Thoracic aorta endothelial cell (primary cell): ENCODE results near the gene SPPL2B. TPM values are rescaled to one million over a fixed set of nuclear protein-coding genes. Genes with fewer than 3 reads are reported as not detected.

Experiments used
- total RNA-seq: library from RNA; depleted of rRNA; stranded (reverse); fragments of >200 nt; gene quantifications from 2 replicates; pipeline ENCODE4 v1.2.3, GENCODE V29; 2012

SPPL2B gene, protein sequence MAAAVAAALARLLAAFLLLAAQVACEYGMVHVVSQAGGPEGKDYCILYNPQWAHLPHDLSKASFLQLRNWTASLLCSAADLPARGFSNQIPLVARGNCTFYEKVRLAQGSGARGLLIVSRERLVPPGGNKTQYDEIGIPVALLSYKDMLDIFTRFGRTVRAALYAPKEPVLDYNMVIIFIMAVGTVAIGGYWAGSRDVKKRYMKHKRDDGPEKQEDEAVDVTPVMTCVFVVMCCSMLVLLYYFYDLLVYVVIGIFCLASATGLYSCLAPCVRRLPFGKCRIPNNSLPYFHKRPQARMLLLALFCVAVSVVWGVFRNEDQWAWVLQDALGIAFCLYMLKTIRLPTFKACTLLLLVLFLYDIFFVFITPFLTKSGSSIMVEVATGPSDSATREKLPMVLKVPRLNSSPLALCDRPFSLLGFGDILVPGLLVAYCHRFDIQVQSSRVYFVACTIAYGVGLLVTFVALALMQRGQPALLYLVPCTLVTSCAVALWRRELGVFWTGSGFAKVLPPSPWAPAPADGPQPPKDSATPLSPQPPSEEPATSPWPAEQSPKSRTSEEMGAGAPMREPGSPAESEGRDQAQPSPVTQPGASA
- total RNA-seq = 26.1 and 30.3 TPM in 2 replicates

DNA sequence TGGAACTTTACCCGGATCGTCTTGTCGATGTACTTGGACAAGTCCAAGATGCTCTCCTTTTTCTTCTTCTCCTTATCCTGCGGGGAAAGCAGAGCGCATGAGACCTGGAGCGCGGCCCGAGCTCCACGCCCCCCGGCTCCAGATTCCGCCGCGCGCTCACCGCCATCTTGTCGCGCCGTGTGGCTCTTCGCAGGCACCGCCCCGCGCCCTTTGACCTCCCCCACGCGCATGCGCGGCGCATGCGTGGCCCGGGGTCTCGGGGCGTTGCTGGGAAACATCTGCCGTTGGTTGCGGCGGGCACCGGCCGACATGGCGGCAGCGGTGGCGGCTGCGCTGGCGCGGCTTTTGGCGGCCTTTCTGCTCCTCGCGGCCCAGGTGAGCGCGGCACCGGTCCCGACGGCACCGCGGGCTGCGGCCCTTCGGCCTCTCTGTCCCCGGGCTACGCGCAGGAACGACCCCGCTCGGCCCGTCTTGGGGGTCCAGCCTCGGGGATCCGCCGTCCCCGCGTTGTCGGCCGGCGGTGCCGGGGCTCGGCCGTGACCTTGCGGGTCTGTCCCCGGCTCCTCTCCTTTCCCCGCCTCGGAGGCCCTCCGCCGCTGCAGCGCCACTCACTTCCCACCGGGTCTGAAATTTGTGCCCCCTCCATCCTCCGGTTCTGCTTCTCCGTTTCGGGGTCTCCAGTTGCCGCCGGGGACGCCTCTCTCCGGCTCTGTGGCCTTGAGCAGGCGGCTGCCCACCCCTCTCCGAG is at the start of gene SPPL2B, which contains the start of gene LSM7:
Gene SPPL2B, plus strand, starts transcription at position 284 of the 748 bp plus-strand sequence. Its CDS starts 26 bp downstream, at position 310.
Gene LSM7, minus strand, starts transcription at position 186 of the 748 bp plus-strand sequence. Its CDS starts 20 bp downstream, at position 166.

DNA sequence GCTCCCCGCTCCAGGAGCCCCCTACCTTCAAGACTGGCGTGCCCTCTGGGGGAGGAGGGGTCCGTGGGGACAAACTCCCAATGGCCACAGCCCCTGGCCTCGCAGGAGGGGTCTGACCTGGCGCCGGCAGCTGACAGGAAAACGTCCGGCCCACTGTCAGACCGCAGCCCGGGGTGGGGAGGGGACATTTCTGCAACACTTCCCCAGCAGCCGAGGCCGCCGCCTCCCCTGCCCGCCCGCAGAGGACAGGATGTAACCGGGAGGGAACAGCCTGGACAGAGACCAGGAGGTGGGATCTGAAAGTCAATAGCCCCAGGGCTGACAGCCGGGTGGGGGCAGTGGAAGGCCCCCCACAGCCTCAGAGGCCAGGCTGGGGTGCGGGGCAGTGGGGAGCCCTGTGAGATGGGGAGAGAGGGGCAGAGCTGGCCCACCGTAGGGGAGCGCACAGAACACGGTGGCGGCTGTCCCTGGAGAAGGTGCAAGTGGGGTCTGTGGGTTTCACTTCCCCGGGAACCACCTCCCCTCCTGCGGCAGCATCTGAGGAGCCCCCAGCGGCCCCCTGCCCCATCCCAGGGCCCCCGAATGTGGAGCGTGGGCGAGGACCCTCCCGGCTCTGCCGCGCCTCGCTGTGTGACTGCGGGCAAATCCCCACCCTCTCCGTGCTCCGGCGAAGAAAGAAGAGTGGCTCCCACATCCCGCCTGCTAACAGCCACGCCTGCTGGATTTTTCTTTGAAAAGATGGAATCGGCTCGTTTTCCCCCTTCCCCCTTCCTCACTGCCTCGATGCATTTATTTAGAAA is 46.2 kb upstream of the SPPL2B start, which contains the start of gene PEAK3:
Gene PEAK3, minus strand, starts transcription at position 114 of the 800 bp plus-strand sequence. CDS start 1,244 bp downstream, outside the sequence.

DNA sequence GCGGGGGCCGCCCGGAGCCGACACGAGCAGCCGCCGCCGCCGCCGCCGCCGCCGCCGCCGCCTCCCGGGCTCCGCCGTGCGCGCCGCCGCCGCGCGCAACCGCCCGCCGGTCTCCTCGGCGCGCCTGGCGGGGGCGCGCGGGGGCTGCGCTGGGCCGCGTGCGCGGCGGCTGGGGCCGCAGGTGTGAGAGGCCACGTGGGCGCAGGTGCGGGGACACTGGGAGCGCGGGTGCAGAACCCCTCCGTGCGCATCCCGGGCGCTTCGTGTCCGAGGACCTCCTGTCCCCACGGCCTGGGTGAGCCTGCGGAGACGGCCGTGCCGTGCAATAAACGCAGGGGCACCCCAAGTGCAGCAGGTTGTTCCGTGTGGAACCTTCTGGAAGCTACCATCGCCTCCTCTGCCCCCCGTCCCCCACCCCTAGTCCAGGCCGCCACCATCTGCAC is 20.3 kb upstream of the SPPL2B start, which contains the start of gene LINGO3:
Gene LINGO3, minus strand, starts transcription at position 41 of the 443 bp plus-strand sequence. CDS start 16,378 bp downstream, outside the sequence.

DNA sequence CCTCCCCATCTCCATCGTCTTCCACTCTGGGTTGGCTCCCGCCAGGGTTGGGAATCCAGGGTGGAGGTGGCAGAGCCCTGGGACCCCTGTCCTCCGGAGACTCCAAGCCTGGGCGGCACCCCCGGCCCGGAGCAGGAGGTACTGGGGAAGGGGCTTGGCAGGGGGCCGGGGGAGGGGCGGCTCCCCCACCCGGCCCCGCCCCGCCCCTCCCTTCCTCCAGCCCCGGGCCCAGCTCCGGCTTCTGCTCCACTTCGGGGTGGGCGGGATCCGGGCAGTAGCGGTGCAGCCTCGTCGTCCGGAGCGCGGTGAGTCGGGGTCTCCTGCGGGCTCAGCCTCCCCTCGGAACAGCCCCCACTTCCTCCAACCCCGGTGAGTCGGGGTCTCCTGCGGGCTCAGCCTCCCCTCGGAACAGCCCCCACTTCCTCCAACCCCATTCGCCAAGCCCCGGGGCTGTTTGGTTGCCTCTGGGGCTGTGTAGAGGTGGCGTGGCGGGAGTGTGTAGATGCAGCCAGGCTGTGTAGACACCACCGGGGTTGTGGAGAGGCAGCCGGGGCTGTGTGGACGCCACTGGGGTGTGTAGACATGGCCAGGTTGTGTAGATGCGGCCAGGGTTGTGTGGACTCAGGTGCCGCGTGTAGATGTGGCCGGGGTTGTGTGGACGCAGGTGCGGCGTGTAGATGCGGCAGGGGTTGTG is 31.7 kb downstream of the SPPL2B start, which contains the start of gene TMPRSS9:
Gene TMPRSS9, plus strand, starts transcription at position 274 of the 694 bp plus-strand sequence. CDS start 29,521 bp downstream, outside the sequence.

Other genes starting within 250 kb of the SPPL2B start
- gene MOB3A, start 232.4 kb upstream of the SPPL2B start, total RNA-seq = 30.2 and 42.6 TPM in 2 replicates
- 0.27 and 0.50 TPM in 2 replicates for gene IZUMO4, start 231.8 kb upstream of the SPPL2B start, total RNA-seq
- gene AP3D1, start 177.1 kb upstream of the SPPL2B start, total RNA-seq = 132 and 156 TPM in 2 replicates
- 10.4 and 14.6 TPM in 2 replicates for gene DOT1L, start 164.8 kb upstream of the SPPL2B start, total RNA-seq
- 32.8 and 43.1 TPM in 2 replicates for gene PLEKHJ1, start 92.4 kb upstream of the SPPL2B start, total RNA-seq
- gene SF3A2, start 91.9 kb upstream of the SPPL2B start, total RNA-seq = 44.0 and 55.9 TPM in 2 replicates
- 0.93 and 1.1 TPM in 2 replicates for gene AMH, start 79.4 kb upstream of the SPPL2B start, total RNA-seq
- not detected in 2 replicates for gene JSRP1, start 72.3 kb upstream of the SPPL2B start, total RNA-seq
- gene PEAK3, start 46.5 kb upstream of the SPPL2B start, total RNA-seq = not detected in 2 replicates
- under 0.01 TPM in 1 of 2 replicates, not detected in the other for gene LINGO3, start 20.5 kb upstream of the SPPL2B start, total RNA-seq
- gene LSM7, start 98 bp upstream of the SPPL2B start, total RNA-seq = 145 and 168 TPM in 2 replicates
- gene TMPRSS9, start 31.6 kb downstream of the SPPL2B start, total RNA-seq = under 0.01 TPM in 1 of 2 replicates, not detected in the other
- gene TIMM13, start 98.9 kb downstream of the SPPL2B start, total RNA-seq = 42.7 and 43.8 TPM in 2 replicates
- 91.1 and 128 TPM in 2 replicates for gene LMNB2, start 128.3 kb downstream of the SPPL2B start, total RNA-seq
- 24.0 and 53.3 TPM in 2 replicates for gene GADD45B, start 147.4 kb downstream of the SPPL2B start, total RNA-seq